HG02840 (cell line): ENCODE measurements around the gene ZNF777.

Source experiments
- ATAC-seq: cut with Tn5 transposase; IDR thresholded peaks from one replicate; pipeline ENCODE4 v1.9.1; 2021; ENCODE audit warnings: mild to moderate bottlenecking, moderate library complexity, moderate number of reproducible peaks; ENCODE audit not compliant: unreplicated experiment, low FRiP score

ZNF777 gene

GRCh38 chr7:149477494-149478443 is 16.9 kb upstream of the ZNF777 start:
- no peak for ATAC-seq

- ATAC-seq = no peak
These were observed 15.9 kb upstream of the ZNF777 start for GRCh38 chr7:149476791-149477190.

- ATAC-seq = no peak
These were observed 14.5 kb upstream of the ZNF777 start for GRCh38 chr7:149475121-149476045.

- no peak for ATAC-seq
These were observed 13.7 kb upstream of the ZNF777 start for GRCh38 chr7:149474309-149475120.

- no peak for ATAC-seq
These were observed 12.4 kb upstream of the ZNF777 start for GRCh38 chr7:149473251-149473650.

- no peak for ATAC-seq
These were observed 10.6 kb upstream of the ZNF777 start for GRCh38 chr7:149471289-149471953.

GRCh38 chr7:149469806-149470205 is 8.9 kb upstream of the ZNF777 start:
- ATAC-seq = no peak

- ATAC-seq = no peak
These were observed 7.3 kb upstream of the ZNF777 start for GRCh38 chr7:149468208-149468607.

GRCh38 chr7:149467321-149467859 is 6.5 kb upstream of the ZNF777 start:
- no peak for ATAC-seq

- ATAC-seq = no peak
These were observed 5.5 kb upstream of the ZNF777 start for GRCh38 chr7:149466364-149466763.

GRCh38 chr7:149463500-149464161 is 2.8 kb upstream of the ZNF777 start:
- no peak for ATAC-seq

- no peak for ATAC-seq
These were observed 1.2 kb upstream of the ZNF777 start for GRCh38 chr7:149462101-149462520.

GRCh38 chr7:149459540-149460452 is 1.1 kb downstream of the ZNF777 start:
- peak; percentile 32 for ATAC-seq

GRCh38 chr7:149459201-149459539 is 1.7 kb downstream of the ZNF777 start:
- ATAC-seq = no peak

- ATAC-seq = no peak
These were observed 2.6 kb downstream of the ZNF777 start for GRCh38 chr7:149458235-149458634.

GRCh38 chr7:149457766-149458165 is 3.1 kb downstream of the ZNF777 start:
- no peak for ATAC-seq

GRCh38 chr7:149456506-149457421 is 4.1 kb downstream of the ZNF777 start:
- no peak for ATAC-seq
